HepG2 (cell line): Measurements from ENCODE around the gene KIF26B. TPM values are rescaled to one million over a fixed set of nuclear protein-coding genes. Genes with fewer than 3 reads are reported as not detected.

Experiments used
- CCDC6 ChIP-seq: sonication (generic); formaldehyde crosslinking; IDR thresholded peaks from 2 replicates; pipeline ENCODE4 v1.8.1; 2022; ENCODE audit warnings: mild to moderate bottlenecking, missing genetic modification reagents, moderate library complexity
- CENPBD1 ChIP-seq: sonication (generic); formaldehyde crosslinking; IDR thresholded peaks from 2 replicates; pipeline ENCODE4 v1.8.0; 2022; ENCODE audit warnings: missing genetic modification reagents, low read depth, mild to moderate bottlenecking, borderline replicate concordance
- CHD4 ChIP-seq: fragments of 200-600 bp; sonication (generic); IDR thresholded peaks from 2 replicates; pipeline ENCODE4 v1.7.0; 2017; ENCODE audit warnings: mild to moderate bottlenecking, low read length, borderline replicate concordance
- MXD4 ChIP-seq: IDR thresholded peaks from 2 replicates; pipeline ENCODE4 v1.6.1; 2016; ENCODE audit warnings: mild to moderate bottlenecking, missing biosample characterization, missing genetic modification reagents
- NFATC3 ChIP-seq: sonication (generic); formaldehyde crosslinking; IDR thresholded peaks from 2 replicates; pipeline ENCODE4 v1.5.1; 2020; ENCODE audit warnings: mild to moderate bottlenecking, missing genetic modification reagents
- PTBP1 ChIP-seq: fragments of 200-400 bp; formaldehyde crosslinking; IDR thresholded peaks from 2 replicates; pipeline ENCODE4 v1.6.1; 2018; ENCODE audit warnings: low read length, low read depth; ENCODE audit not compliant: poor library complexity, severe bottlenecking
- SP1 ChIP-seq, 2 experiments: fragments of 450-650 bp in 1 of 2; sonication (generic) in 1 of 2; formaldehyde crosslinking in 1 of 2; IDR thresholded peaks; 2 replicates each; pipeline versions ENCODE4 v1.4.0 to v1.6.1; 2016 to 2020; ENCODE audit warnings: missing genetic modification reagents in 1 of 2
- ZFP82 ChIP-seq: sonication (generic); formaldehyde crosslinking; IDR thresholded peaks from 2 replicates; pipeline ENCODE4 v1.5.1; 2020; ENCODE audit warnings: mild to moderate bottlenecking, missing genetic modification reagents, borderline replicate concordance
- ZNF235 ChIP-seq: sonication (generic); formaldehyde crosslinking; IDR thresholded peaks from 2 replicates; pipeline ENCODE4 v1.8.1; 2023; ENCODE audit warnings: mild to moderate bottlenecking, missing genetic modification reagents, borderline replicate concordance
- ZNF687 ChIP-seq: sonication (generic); formaldehyde crosslinking; IDR thresholded peaks from 2 replicates; pipeline ENCODE4 v1.5.1; 2020; ENCODE audit warnings: mild to moderate bottlenecking, missing genetic modification reagents, moderate library complexity
- ZNF788 ChIP-seq: sonication (generic); formaldehyde crosslinking; IDR thresholded peaks from 2 replicates; pipeline ENCODE4 v1.5.0; 2020; ENCODE audit warnings: mild to moderate bottlenecking, missing genetic modification reagents, borderline replicate concordance
- polyA plus RNA-seq, 8 experiments: library from polyadenylated mRNA; depleted of rRNA in 3 of 8; stranded (reverse) in 7 of 8; unstranded in 1 of 8; fragments of >200 nt; fragmentation: Illumina TruSeq in 4 of 8; extraction: Trizol in 4 of 8; gene quantifications; 2 replicates each; pipeline versions ENCODE4 v1.2.1 to v1.2.3, GENCODE V29; 2011 to 2016; ENCODE audit warnings: low read depth in 4 of 8, missing spikeins in 1 of 8, mixed read lengths in 1 of 8; ENCODE audit not compliant: insufficient read depth in 1 of 8
- total RNA-seq, 5 experiments: library from RNA; depleted of rRNA; stranded (reverse); fragments of >200 nt; fragmentation: Illumina TruSeq; extraction: Trizol; gene quantifications; 2 replicates each; pipeline ENCODE4 v1.2.3, GENCODE V29; 2016; ENCODE audit warnings: low read depth in 1 of 5

KIF26B gene
- total and polyA plus RNA-seq, 2 of the 13 experiments (the other 11 are each of a cell fraction or from before 2014, with no cell fraction given) = 0.08 to 0.09 TPM

GRCh38 chr1:245353411-245353810 is 198.6 kb downstream of the KIF26B start (continued):
- TF ChIP-seq CCDC6 (CRISPR knock-in tag) (no peak), SP1 (IDR thresholded peaks at IDR 0.05) (no peak), SP1 (CRISPR knock-in tag; IDR thresholded peaks at IDR 0.05) (no peak), PTBP1 (no peak), ZNF687 (CRISPR knock-in tag) (no peak), NFATC3 (CRISPR knock-in tag) (no peak), ZNF788 (CRISPR knock-in tag) (no peak), MXD4 (CRISPR knock-in tag) (no peak), ZNF235 (CRISPR knock-in tag) (no peak), CENPBD1 (CRISPR knock-in tag) (no peak), CHD4 (no peak), ZFP82 (CRISPR knock-in tag) (no peak)
